Loucy (cell line): Measurements from ENCODE around the gene CTCFL.
"Not testable (repeated sequence)": the region's sequence is repeated elsewhere in the genome, so short reads cannot be mapped to it uniquely, and the experiment has no call there.

Source experiments
- H2AFZ ChIP-seq: fragments of 200-600 bp; sonication (generic); 2 replicates; pipeline ENCODE4 v1.6.0; 2016; ENCODE audit warnings: antibody characterized with exemption, mild to moderate bottlenecking, low read length, moderate library complexity
- H3F3A ChIP-seq: fragments of 200-600 bp; 2 replicates; pipeline ENCODE4 v1.6.0; 2016; ENCODE audit warnings: antibody characterized with exemption, low read depth, mild to moderate bottlenecking
- H3K27me3 ChIP-seq: fragments of 200-600 bp; sonication (generic); 2 replicates; pipeline ENCODE4 v1.6.1; 2014; ENCODE audit warnings: low read length, mild to moderate bottlenecking; ENCODE audit not compliant: insufficient read depth, poor library complexity, severe bottlenecking
- H3K36me3 ChIP-seq: fragments of 200-600 bp; sonication (generic); 2 replicates; pipeline ENCODE4 v1.6.1; 2016; ENCODE audit warnings: low read length; ENCODE audit not compliant: insufficient read depth
- H3K4me1 ChIP-seq: fragments of 200-600 bp; sonication (generic); 2 replicates; pipeline ENCODE4 v1.5.1; 2014; ENCODE audit warnings: low read length, mild to moderate bottlenecking; ENCODE audit not compliant: insufficient read depth, poor library complexity, severe bottlenecking
- H3K4me2 ChIP-seq: fragments of 200-600 bp; sonication (generic); 2 replicates; pipeline ENCODE4 v1.6.0; 2014; ENCODE audit warnings: antibody characterized with exemption, low read length, low read depth, mild to moderate bottlenecking; ENCODE audit not compliant: poor library complexity, severe bottlenecking
- H3K4me3 ChIP-seq: fragments of 200-600 bp; sonication (generic); 2 replicates; pipeline ENCODE4 v1.5.1; 2014; ENCODE audit warnings: low read length, mild to moderate bottlenecking, mixed read lengths; ENCODE audit not compliant: poor library complexity, severe bottlenecking
- H3K79me2 ChIP-seq: fragments of 200-600 bp; sonication (generic); 2 replicates; pipeline ENCODE4 v1.6.1; 2014; ENCODE audit warnings: low read length; ENCODE audit not compliant: insufficient read depth
- H3K9ac ChIP-seq: fragments of 200-600 bp; sonication (generic); 2 replicates; pipeline ENCODE4 v1.6.0; 2014; ENCODE audit warnings: mild to moderate bottlenecking, low read depth, low read length, moderate library complexity; ENCODE audit not compliant: poor library complexity, severe bottlenecking
- H3K9me2 ChIP-seq: fragments of 200-600 bp; sonication (generic); replicated peaks from 2 replicates; pipeline ENCODE4 v1.6.1; 2016; ENCODE audit warnings: low read depth, low read length, mixed read lengths
- H3K9me3 ChIP-seq: fragments of 200-600 bp; sonication (generic); 2 replicates; pipeline ENCODE4 v1.6.1; 2014; ENCODE audit warnings: mild to moderate bottlenecking, antibody characterized with exemption, low read length, low read depth; ENCODE audit not compliant: insufficient read depth
- H4K20me1 ChIP-seq: fragments of 200-600 bp; sonication (generic); 2 replicates; pipeline ENCODE4 v1.6.0; 2014; ENCODE audit warnings: antibody characterized with exemption, low read length, mild to moderate bottlenecking; ENCODE audit not compliant: insufficient read depth, poor library complexity, severe bottlenecking
- CTCF ChIP-seq: fragments of 200-600 bp; sonication (generic); conservative IDR thresholded peaks from 2 replicates; pipeline ENCODE4 v1.5.1; 2014; ENCODE audit warnings: mild to moderate bottlenecking, antibody characterized with exemption, low read length
- EZH2phosphoT487 ChIP-seq: fragments of 200-600 bp; IDR thresholded peaks from 2 replicates; pipeline ENCODE4 v1.6.1; 2018; ENCODE audit warnings: antibody characterized with exemption, mild to moderate bottlenecking, moderate library complexity, borderline replicate concordance

The CTCFL gene

GRCh38 chr20:57473246-57474048 is 51.5 kb downstream of the CTCFL start:
- Histone ChIP-seq H3K4me2 (peak overlapping the region; percentile 71), H3K36me3 (no peaks in the 10 kb centered on the region), H3K9me3 (no peaks in the 10 kb centered on the region), H4K20me1 (no peaks in the 10 kb centered on the region), H3K9ac (peak overlapping the region; percentile 72), H3K4me1 (peaks cover 70% of the 10 kb centered on the region), H2AFZ (no peak overlapping the region), H3K9me2 (no peaks in the 10 kb centered on the region), H3K4me3 (peak overlapping the region; percentile 38), H3K27me3 (no peaks in the 10 kb centered on the region), H3F3A (peaks cover 17% of the 10 kb centered on the region), H3K79me2 (no peaks in the 10 kb centered on the region)
- TF ChIP-seq CTCF (no peak; the same call in 1 of the 2 replicates), EZH2phosphoT487 (no peak)

- not testable (repeated sequence) for H3K27me3 ChIP-seq, H3K4me3 ChIP-seq, H3K9me3 ChIP-seq, H3K4me2 ChIP-seq, H3K79me2 ChIP-seq, H3K9me2 ChIP-seq, H4K20me1 ChIP-seq, H3K36me3 ChIP-seq, H2AFZ ChIP-seq
- Histone ChIP-seq H3F3A (peaks cover 17% of the 10 kb centered on the region), H3K9ac (peak overlapping the region; percentile 72), H3K4me1 (peaks cover 60% of the 10 kb centered on the region)
These were observed 52.5 kb downstream of the CTCFL start for GRCh38 chr20:57472474-57472873.

GRCh38 chr20:57471496-57472372 is 53.2 kb downstream of the CTCFL start:
- no peaks in the 10 kb centered on the region for H4K20me1 ChIP-seq
- H3K4me3 ChIP-seq, result no peak overlapping the region
- no peaks in the 10 kb centered on the region for H3K9me2 ChIP-seq
- H3K79me2 ChIP-seq, result no peaks in the 10 kb centered on the region
- H3K36me3 ChIP-seq, result no peaks in the 10 kb centered on the region
- H3K4me2 ChIP-seq, result no peak overlapping the region
- no peaks in the 10 kb centered on the region for H3K9me3 ChIP-seq
- H3F3A ChIP-seq, result peaks cover 15% of the 10 kb centered on the region
- H3K9ac ChIP-seq, result peak overlapping the region; percentile 42
- H3K27me3 ChIP-seq, result no peaks in the 10 kb centered on the region
- TF ChIP-seq CTCF (no peak), EZH2phosphoT487 (no peak)
- H3K4me1 ChIP-seq, result peaks cover 54% of the 10 kb centered on the region
- no peak overlapping the region for H2AFZ ChIP-seq
